Measurements from ENCODE around the gene LMNA.

The LMNA gene

DNA sequence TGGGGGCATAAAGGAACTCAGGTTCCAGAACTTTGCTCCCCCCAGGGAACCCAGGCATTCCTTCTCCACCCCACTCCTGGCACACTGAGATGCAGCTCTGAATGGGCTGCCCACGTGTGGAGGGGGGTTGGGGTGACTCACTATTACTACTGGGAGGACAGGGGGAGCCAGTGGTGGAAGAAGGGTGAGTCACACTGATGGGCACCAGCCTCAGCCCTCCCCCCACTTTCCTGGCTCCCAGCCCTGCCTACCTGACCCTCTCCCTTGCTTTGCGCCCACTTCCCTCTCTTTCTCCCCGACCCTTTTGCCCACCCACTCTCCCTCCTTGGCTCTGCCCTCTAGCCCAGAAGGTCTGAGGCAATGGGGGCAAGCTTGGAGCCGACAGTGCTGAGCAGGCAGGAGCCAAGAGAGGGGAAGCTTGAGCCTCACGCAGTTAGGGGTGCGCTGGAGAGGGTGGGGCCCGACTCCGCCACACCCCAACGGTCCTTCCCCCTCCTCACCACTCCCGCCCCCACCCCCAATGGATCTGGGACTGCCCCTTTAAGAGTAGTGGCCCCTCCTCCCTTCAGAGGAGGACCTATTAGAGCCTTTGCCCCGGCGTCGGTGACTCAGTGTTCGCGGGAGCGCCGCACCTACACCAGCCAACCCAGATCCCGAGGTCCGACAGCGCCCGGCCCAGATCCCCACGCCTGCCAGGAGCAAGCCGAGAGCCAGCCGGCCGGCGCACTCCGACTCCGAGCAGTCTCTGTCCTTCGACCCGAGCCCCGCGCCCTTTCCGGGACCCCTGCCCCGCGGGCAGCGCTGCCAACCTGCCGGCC, at the start of gene LMNA:
TSS of gene LMNA (plus strand) at position 611 of the 818 bp plus-strand sequence. CDS start 208 bp downstream, outside the sequence.
- TF ChIP-seq, protein P1, sequence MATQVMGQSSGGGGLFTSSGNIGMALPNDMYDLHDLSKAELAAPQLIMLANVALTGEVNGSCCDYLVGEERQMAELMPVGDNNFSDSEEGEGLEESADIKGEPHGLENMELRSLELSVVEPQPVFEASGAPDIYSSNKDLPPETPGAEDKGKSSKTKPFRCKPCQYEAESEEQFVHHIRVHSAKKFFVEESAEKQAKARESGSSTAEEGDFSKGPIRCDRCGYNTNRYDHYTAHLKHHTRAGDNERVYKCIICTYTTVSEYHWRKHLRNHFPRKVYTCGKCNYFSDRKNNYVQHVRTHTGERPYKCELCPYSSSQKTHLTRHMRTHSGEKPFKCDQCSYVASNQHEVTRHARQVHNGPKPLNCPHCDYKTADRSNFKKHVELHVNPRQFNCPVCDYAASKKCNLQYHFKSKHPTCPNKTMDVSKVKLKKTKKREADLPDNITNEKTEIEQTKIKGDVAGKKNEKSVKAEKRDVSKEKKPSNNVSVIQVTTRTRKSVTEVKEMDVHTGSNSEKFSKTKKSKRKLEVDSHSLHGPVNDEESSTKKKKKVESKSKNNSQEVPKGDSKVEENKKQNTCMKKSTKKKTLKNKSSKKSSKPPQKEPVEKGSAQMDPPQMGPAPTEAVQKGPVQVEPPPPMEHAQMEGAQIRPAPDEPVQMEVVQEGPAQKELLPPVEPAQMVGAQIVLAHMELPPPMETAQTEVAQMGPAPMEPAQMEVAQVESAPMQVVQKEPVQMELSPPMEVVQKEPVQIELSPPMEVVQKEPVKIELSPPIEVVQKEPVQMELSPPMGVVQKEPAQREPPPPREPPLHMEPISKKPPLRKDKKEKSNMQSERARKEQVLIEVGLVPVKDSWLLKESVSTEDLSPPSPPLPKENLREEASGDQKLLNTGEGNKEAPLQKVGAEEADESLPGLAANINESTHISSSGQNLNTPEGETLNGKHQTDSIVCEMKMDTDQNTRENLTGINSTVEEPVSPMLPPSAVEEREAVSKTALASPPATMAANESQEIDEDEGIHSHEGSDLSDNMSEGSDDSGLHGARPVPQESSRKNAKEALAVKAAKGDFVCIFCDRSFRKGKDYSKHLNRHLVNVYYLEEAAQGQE (IDR thresholded peaks at IDR 0.05; ENCODE audit: low read depth), result no peak
- TF ChIP-seq CEBPB (IDR thresholded peaks at IDR 0.05) (no peak), EP300 (IDR thresholded peaks at IDR 0.05; ENCODE audit: borderline replicate concordance) (peak; percentile 79), YY1 (IDR thresholded peaks at IDR 0.05; ENCODE audit: low read depth) (0 out of 2 replicates have a peak, but pooled peaks have one; percentile 28), ZBTB7A (IDR thresholded peaks at IDR 0.05; ENCODE audit: low read depth) (peak; percentile 97), CREB1 (IDR thresholded peaks at IDR 0.05; ENCODE audit: low read depth) (no peak), TEAD4 (IDR thresholded peaks at IDR 0.05) (peak; percentile 63), FOXM1 (IDR thresholded peaks at IDR 0.05; ENCODE audit: borderline replicate concordance, low read depth) (no peak), EGR1 (IDR thresholded peaks at IDR 0.05) (peak; percentile 38; the same call in 1 of the 2 replicates), NFIC (IDR thresholded peaks at IDR 0.05) (peak; percentile 84), TCF12 (IDR thresholded peaks at IDR 0.05; ENCODE audit: low read depth) (peak; percentile 78), TAF1 (IDR thresholded peaks at IDR 0.05; ENCODE audit: low read depth) (peak; percentile 88), RAD21 (IDR thresholded peaks at IDR 0.05; ENCODE audit: low read depth) (no peak)
- TF ChIP-seq, protein P2, sequence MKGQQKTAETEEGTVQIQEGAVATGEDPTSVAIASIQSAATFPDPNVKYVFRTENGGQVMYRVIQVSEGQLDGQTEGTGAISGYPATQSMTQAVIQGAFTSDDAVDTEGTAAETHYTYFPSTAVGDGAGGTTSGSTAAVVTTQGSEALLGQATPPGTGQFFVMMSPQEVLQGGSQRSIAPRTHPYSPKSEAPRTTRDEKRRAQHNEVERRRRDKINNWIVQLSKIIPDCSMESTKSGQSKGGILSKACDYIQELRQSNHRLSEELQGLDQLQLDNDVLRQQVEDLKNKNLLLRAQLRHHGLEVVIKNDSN (IDR thresholded peaks at IDR 0.05), result peak; percentile 85
- TF ChIP-seq, protein P3, sequence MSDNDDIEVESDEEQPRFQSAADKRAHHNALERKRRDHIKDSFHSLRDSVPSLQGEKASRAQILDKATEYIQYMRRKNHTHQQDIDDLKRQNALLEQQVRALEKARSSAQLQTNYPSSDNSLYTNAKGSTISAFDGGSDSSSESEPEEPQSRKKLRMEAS (IDR thresholded peaks at IDR 0.05), result peak; percentile 75

DNA sequence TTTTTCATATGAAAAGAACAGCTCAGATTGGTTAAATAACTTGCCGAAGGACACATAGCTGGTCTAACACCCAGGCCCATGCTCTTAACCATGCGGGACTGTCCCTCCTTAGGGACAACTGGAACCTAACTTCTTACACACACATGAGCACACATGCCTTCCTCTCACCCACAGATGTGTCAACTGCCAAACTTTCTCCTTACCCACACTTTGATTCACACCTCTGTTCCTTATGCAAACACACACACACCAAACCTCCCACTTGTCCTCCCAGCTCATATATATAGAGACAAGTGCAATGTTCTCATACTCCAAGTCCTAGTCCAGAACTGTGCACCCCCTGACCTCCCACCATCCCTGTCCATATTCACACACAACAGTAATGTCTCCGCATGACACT, 49.3 kb upstream of the LMNA start:
- TF ChIP-seq EGR1 (IDR thresholded peaks at IDR 0.05) (no peak), FOXM1 (IDR thresholded peaks at IDR 0.05; ENCODE audit: borderline replicate concordance, low read depth) (no peak), ZBTB7A (IDR thresholded peaks at IDR 0.05; ENCODE audit: low read depth) (no peak), EP300 (IDR thresholded peaks at IDR 0.05; ENCODE audit: borderline replicate concordance) (no peak), RAD21 (IDR thresholded peaks at IDR 0.05; ENCODE audit: low read depth) (no peak), TEAD4 (IDR thresholded peaks at IDR 0.05) (no peak), TAF1 (IDR thresholded peaks at IDR 0.05; ENCODE audit: low read depth) (no peak)

DNA sequence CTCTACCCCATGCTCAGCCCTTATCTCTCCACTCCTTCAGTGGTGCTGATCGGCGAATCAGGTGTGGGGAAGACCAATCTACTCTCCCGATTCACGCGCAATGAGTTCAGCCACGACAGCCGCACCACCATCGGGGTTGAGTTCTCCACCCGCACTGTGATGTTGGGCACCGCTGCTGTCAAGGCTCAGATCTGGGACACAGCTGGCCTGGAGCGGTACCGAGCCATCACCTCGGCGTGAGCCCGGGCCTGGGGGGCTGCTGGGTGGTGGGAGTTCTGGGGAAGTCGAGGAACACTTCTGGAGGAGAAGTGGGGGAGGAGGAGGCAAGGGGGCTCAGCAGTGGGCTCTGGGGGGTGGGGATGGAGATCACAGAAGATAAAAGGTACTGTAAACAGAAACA, 48.6 kb upstream of the LMNA start:
- TF ChIP-seq FOXM1 (IDR thresholded peaks at IDR 0.05; ENCODE audit: borderline replicate concordance, low read depth), result no peak

DNA sequence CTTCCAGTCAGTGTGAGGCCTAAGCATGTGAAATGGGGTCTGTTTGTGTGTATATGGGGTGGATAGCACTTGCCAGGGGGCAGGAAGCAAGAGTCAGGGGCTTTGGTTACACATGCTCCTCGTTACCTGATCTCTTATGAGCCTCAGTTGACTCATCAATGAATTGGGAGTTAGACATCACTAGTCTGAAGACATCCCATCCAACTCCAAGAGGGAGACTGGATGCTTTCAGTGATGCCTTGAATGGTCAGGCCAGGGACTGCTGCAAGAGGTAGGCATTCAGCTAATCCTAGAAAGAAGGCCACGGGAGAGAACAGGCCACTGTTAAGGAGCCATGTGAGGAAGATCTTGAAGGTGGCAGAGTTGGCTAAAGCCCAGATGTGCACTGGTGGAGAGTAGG, 47.2 kb upstream of the LMNA start:
- no peak for TF ChIP-seq RAD21 (IDR thresholded peaks at IDR 0.05; ENCODE audit: low read depth)

DNA sequence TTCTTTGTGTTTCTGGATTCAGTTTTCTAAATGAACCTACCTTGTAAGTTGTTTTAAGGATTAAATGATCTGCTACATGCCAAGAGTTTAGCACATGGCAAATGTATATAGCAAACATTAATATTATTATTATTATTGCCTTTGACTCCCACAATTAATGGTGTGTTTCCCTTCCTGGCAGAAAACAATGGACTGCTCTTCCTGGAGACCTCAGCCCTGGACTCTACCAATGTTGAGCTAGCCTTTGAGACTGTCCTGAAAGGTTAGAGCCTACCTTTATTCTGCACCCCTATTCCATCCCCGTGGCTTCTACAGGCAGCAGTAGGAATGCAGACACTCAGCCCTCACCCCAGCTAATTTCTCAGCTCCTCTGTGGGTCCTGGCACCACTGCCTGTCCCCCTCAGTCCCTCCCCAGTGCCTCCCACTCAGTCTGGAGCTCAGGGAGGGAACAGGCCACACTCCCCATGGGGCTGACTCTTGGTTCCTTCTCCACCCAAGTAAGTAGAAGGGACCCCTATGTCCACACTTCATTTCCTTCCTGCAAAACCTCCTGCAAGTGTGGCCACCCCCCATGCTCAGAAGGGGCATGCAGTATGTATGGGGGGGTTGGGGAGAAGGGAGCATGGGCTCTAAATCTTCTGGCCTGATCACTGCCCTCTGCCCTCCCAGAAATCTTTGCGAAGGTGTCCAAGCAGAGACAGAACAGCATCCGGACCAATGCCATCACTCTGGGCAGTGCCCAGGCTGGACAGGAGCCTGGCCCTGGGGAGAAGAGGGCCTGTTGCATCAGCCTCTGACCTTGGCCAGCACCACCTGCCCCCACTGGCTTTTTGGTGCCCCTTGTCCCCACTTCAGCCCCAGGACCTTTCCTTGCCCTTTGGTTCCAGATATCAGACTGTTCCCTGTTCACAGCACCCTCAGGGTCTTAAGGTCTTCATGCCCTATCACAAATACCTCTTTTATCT, 44.7 kb upstream of the LMNA start:
- TF ChIP-seq RAD21 (IDR thresholded peaks at IDR 0.05; ENCODE audit: low read depth), result no peak
- TF ChIP-seq CREB1 (IDR thresholded peaks at IDR 0.05; ENCODE audit: low read depth), result no peak
- TF ChIP-seq TAF1 (IDR thresholded peaks at IDR 0.05; ENCODE audit: low read depth), result no peak
- no peak for TF ChIP-seq CEBPB (IDR thresholded peaks at IDR 0.05)
- TF ChIP-seq, protein P2 (IDR thresholded peaks at IDR 0.05), result no peak
- no peak for TF ChIP-seq YY1 (IDR thresholded peaks at IDR 0.05; ENCODE audit: low read depth)
- no peak for TF ChIP-seq TEAD4 (IDR thresholded peaks at IDR 0.05)
- TF ChIP-seq, protein P3 (IDR thresholded peaks at IDR 0.05), result no peak
- no peak for TF ChIP-seq NFIC (IDR thresholded peaks at IDR 0.05)
- TF ChIP-seq EP300 (IDR thresholded peaks at IDR 0.05; ENCODE audit: borderline replicate concordance), result no peak
- no peak for TF ChIP-seq FOXM1 (IDR thresholded peaks at IDR 0.05; ENCODE audit: borderline replicate concordance, low read depth)

DNA sequence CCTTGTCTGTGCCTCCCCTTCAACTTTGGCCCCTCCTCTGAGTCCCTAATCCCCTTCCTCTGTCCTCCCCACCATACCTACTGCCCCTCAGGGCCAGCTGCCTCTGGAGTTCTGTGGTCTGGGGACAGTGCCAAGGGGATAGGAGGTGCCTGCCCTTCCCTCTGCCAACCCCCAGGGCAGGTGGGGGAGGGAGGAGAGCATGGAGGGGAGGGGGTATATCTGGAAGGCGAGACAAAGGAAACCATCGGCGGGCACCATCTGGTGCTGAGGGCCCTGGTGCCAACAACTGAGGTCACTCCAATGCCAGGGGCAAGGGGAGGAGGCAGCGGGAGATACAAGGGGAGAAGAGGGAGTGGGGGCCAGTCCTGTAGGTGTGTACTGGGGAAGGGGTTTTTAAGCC, 44.0 kb upstream of the LMNA start:
- TF ChIP-seq ZBTB7A (IDR thresholded peaks at IDR 0.05; ENCODE audit: low read depth) (no peak), EGR1 (IDR thresholded peaks at IDR 0.05) (no peak), YY1 (IDR thresholded peaks at IDR 0.05; ENCODE audit: low read depth) (no peak), CREB1 (IDR thresholded peaks at IDR 0.05; ENCODE audit: low read depth) (no peak)
- TF ChIP-seq, protein P2 (IDR thresholded peaks at IDR 0.05), result no peak

Data from Ishikawa (cell line).